HG03066 (cell line): Measurements from ENCODE around the gene FRMD3.

Source experiments
- ATAC-seq: cut with Tn5 transposase; IDR thresholded peaks from one replicate; pipeline ENCODE4 v1.9.1; 2021; ENCODE audit warnings: low read depth; ENCODE audit not compliant: unreplicated experiment

FRMD3 gene

DNA sequence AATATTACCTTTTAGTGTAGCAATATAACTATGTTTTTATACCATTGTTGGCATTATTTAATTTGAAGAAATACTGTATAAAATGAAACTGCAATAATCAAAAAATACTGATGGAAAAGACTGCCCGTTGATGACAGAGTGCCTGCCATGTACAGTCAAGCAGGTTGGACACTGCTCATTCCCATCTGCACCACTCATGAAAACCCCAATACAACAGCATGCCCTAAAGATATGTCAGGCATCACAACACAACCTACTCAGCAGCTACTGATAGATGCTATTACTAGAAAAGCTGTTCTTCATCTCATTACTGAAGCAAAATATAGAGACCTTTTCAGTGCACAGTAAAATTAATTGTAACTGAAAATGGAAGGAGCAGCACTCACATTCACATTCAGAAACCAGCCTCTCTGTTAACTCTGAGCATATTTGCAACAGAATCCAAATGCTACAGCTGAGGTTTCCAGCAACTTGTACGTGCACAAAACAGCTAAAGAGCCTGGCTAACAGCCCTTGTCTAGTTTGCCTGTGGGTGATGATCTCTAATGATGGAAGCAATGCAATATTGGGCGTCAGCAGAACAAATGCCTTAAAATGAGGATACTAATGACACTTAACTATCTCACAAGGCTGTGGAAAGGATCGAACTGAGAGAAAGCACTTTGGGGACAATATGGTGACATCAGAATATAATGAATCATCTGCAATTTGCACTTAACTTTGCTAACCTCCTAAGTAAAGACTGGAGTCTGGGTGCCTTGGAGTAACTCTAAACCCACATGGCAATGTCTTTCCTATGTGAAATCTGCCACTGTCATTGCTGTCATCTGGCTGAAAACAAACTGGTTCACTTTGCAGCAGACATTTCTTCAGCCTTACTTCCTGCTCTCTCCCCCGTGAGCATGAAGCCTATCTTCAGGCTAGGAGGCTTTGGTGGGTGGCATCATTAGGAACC, 280.0 kb downstream of the FRMD3 start:
- no peak for ATAC-seq

- no peak for ATAC-seq
These were observed 290.5 kb downstream of the FRMD3 start for GRCh38 chr9:83247732-83248131.

DNA sequence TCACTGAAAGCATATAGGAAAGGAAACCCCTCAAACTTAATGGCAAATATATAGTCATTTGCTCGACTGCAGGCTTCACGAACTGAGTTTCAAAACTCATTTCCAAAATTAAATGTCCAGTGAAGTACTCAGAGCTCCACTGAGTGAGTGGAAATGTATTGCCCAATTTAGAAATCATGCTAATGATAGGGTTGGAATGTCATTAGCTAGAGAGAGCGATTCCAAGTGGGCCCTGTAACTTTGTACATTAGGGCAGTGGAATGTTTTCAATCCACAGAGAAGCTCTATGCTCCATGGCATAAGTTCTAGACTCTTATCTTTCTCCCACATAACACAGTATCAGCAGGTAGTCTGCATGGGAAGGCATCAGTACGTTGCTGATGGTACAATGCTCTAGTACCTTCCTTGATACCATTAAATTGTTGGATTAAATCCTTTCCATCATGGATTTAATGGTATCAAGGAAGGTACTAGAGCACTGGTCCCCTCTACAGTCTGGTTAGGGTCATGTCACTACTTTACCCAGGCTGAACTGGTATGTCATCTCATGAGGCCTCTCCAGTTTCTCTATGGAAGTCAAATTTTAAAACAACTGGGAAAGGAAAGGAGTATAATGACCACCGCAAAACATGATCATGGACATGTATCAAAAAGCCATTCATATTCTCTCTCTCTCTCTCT, 292.1 kb downstream of the FRMD3 start:
- ATAC-seq = no peak

GRCh38 chr9:83242066-83242465, 296.1 kb downstream of the FRMD3 start:
- no peak for ATAC-seq

DNA sequence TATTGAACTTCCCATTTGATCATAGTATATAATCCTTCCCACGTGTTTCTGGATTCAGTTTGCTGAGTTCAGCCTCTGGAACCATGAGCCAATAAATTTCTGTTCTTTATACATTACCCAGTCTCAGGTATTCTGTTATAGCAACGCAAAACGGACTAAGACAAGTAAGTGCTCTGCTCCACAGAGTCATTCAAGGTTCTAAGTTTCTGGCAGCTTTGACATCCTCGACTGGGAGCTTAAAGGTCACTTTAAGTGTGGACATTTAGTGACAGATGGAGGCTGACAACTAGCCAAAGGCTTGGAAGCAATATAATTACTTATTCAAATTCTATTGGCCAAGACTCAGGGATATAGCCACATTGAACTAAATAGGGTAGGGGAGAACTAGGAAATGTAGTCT, 297.5 kb downstream of the FRMD3 start:
- no peak for ATAC-seq

GRCh38 chr9:83239747-83240146, 298.5 kb downstream of the FRMD3 start:
- no peak for ATAC-seq

DNA sequence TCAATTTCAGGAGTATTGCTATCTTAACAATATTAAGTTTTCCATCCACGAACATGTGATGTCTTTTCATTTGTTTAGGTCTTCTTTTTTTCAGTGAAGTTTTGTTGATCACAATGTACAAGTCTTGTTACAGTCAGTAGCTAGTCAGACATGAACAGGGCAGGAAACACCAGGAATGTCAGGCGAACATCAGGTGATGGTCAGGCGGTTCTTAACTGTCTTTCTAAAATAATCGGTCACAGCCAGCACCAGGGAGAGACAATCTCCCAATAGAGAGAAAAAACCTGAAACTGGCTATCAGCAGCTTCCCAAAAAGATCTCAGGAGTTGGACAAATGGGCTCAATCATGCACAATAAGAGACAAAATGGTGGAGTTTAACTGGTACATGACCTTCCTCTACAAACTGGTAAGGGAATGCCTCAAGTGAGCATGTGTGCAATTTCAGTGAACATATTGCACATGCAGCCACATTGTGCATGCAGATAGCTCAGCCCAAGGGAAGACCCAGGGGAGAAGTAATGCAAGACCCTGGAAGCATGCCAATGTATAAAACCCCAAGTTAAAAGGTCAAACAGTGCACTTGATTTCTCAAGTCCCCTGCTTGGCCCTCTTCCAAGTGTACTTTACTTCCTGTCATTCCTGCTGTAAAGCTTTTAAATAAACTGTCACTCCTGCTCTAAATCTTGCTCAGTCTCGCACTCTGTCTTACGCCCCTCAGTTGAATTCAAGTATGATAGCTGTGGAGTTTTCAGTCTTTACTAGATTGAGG, 299.1 kb downstream of the FRMD3 start:
- ATAC-seq = no peak

DNA sequence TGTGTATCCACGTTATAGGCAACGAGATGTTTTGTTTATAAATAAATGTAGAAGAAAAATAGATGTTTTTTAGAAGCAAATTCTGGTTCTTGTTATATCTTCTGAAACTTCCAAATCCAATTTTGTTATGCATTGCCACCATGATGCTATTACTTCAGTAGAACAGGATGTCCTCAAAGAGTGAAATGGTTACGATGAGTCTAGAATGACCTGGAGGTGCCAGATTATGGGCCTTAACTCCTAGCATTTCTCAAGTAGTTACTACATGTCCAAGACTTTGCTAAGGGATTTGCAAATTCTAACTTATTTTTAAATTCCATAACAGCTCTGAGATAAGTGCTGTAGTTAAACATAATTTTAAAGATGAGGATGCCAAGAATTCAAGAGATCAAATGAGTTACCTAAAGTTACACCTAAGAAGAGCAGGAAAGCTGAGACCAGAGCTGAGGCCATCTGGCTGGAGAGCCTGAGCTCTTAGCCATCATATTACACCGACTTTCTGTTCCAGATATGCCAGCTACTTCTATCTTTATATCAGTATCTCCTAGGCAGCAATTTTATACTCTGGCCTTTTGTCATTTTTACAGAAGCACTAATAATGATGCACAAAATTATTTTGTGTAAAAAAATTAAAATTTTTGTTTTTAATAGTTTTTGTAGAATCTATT, 302.0 kb downstream of the FRMD3 start:
- no peak for ATAC-seq

- ATAC-seq = no peak
These were observed 302.7 kb downstream of the FRMD3 start for GRCh38 chr9:83235526-83235925.

DNA sequence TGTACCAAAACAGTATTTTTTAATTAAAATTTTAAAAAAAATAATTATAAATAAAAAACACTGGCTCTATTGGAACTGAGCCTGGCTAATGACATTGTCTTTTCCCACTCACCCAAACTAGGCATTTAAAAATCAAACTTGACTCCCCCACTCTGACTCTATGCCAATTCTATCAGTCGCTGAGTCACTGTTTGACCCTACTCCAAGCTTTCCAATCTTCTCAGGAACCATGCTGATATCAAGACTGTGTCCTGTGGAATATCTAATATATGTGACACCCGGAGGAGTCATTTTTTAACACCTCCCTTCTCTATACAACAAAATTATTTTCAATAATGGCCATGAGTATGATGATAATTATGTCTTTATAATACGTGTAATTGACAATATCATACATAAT, 303.7 kb downstream of the FRMD3 start:
- no peak for ATAC-seq

DNA sequence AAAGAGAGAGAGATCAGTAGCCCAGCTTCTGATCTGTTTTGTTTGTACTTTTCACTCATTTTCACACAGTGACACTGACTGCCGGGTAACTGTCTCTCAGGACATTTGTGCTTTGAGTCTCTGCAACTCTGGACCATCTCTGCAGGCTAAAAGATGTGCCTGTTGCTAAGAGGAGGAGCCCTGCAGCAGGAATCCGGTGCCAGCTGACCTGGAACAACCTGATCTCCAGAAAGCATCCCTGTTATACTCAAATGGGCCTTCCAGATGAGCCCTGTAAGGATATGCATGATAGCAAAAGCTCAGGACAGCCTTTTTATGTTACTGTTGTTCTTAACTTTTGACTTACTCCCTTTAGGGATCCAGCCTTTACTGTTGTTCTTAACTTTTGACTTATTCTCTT, 304.6 kb downstream of the FRMD3 start:
- no peak for ATAC-seq

- ATAC-seq = no peak
These were observed 307.2 kb downstream of the FRMD3 start for GRCh38 chr9:83231039-83231438.

GRCh38 chr9:83220730-83221129, 317.5 kb downstream of the FRMD3 start:
- ATAC-seq = peak; percentile 88

- ATAC-seq = no peak
These were observed 318.2 kb downstream of the FRMD3 start for GRCh38 chr9:83219924-83220438.

DNA sequence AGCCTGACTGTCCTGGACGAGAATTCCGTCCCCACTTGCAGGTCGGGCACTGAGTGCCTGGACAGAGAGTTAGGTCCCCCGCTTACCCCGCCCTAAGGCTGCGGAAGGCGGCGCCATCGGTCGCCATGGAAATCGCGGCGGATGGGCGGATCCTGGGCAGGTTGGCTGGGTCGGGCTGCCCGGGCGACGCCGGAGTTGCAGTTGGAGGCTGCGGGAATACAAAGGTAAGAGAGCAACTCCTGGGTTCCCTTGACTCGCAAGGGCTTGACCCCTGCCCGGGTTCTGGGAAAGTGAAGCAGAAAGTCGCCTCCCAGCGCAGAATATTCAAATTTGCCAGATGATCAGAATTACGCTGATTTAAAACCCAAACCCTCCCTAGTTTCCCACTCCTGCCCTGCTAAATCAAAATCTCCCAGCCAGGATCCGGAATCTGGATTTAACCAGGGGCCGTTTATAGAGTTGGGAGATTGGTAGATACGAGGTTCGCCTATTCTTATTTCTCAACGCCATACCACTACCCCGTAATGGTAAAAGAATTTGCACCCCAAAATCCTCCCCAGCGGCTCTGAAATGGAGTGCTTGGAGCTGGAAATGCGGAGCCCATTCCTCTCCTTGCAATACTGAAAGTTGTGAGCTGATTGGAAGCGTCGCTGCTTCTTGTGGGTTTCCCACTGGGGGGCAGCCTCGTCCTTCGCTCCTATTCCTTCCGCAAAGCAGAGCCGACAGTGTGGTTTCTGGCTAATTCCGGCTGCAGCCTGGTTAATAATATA, 318.9 kb downstream of the FRMD3 start:
- ATAC-seq = peak; percentile 43

- no peak for ATAC-seq
These were observed 319.6 kb downstream of the FRMD3 start for GRCh38 chr9:83218411-83219090.

GRCh38 chr9:83209188-83209731, 328.9 kb downstream of the FRMD3 start:
- no peak for ATAC-seq

GRCh38 chr9:83208065-83208850, 329.9 kb downstream of the FRMD3 start:
- ATAC-seq = no peak
